Stimulated activated CD4-positive, alpha-beta T cell treated with anti-CD3 and anti-CD28 coated beads, Interleukin-12 subunit alpha, Interleukin-12 subunit beta, amount 100 ng/mL, for 48 hours (primary cell): Measurements from ENCODE around the gene VGLL4.
"Not testable (repeated sequence)": the region's sequence is repeated elsewhere in the genome, so short reads cannot be mapped to it uniquely, and the experiment has no call there.

Experiments used
- DNase-seq, 3 donors: peaks; one replicate each; pipeline ENCODE4 v3.0.0-alpha.2; 2020; ENCODE audit warnings: low read depth in 2 of 3, low spot score in 1 of 3

Gene VGLL4

DNA sequence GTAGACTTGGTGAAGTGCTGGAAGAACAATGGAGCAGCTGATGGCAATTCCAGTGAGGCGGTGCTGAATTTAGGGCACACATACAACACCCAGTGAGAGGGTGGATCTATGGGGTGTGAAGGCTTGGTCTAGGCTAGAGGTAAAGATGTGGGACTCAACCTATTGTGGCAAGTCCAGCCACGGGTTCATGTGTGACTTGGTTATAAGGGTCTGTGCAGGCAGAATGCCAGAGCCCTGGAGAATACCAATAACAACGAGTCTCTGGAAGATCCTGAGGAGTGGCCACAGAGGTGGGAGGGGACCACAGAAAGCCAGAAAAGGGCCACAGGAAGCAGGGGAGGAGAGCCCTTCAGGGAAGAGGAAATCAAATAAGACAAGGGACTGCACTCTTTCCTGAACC is 55.0 kb downstream of the VGLL4 start:
- no peak for DNase-seq

DNA sequence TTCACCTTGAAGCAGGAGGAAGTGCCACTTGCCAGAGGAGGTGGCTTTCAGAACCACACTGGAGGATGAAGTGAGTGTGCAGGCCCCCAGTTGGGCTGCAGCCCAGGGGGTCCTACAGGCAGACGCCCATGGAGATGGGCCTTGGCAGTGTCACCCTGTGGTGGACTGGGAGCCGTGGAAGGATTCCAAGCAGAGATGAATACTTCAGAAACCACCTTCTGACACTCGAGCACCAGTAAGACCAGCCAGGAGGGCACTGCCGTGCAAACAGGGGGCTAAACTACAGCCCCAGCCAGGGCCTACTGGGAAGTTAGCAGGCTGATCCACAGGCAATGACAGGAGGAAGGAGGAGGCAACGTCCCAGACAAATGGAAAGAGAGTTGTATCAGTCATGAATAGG is 55.4 kb downstream of the VGLL4 start:
- no peak for DNase-seq

DNA sequence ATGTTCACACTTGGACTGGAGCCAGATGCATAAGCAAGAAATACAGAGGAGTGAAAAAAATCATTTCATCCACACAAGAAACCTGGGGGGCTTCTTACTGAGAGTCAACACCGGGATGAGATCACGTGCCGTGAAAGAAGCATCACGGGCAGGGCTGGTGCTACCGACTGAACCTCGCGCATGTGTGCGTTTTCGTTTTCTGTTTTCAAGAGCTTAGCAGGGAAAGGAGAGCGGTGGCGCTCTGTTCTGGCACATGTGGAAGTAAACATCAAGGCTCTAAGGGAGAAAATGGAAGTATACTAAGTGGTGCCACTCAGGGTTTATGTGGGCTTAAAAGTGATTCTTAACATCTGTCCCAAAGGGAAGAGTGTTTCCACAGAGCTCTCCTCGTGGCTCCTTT is 55.9 kb downstream of the VGLL4 start:
- no peak for DNase-seq

DNA sequence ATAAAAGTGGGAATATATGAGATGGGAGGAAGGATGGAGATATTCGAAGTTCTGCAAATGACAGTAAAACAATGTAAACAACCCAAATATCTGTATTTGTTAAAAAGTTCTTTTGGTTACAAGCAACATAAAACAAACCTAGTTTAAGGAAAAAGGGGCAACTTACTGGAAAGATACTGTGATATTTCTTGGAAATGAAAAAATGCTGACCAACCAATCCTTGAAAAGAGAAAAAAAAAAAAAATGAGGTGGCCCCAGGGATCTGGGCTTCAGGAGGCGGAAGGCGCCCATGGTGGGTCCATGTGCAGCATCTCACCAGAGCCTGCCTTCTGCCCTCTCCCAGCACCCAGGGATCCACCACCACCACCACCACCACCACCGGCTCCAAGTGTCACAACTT is 59.1 kb downstream of the VGLL4 start:
- no peak for DNase-seq

DNA sequence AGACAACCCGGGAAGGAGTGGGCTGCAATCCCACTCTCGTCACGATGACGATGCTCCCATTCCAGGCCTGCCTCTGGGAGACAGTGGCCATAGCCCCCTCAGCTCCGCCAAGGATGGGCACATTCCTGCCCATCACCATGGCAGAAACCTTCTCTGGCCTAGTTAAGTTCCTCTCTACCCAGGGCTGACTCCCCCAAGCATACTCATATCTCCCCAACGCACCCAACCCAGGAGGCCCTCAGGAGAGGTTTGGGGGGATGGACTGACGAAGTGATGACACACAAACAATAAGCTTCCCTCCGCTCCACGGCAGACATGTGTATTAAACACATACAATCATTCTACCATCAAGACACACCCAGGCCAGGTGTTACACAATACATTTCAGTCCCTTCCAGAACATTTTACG is 60.1 kb downstream of the VGLL4 start:
- no peak for DNase-seq

DNA sequence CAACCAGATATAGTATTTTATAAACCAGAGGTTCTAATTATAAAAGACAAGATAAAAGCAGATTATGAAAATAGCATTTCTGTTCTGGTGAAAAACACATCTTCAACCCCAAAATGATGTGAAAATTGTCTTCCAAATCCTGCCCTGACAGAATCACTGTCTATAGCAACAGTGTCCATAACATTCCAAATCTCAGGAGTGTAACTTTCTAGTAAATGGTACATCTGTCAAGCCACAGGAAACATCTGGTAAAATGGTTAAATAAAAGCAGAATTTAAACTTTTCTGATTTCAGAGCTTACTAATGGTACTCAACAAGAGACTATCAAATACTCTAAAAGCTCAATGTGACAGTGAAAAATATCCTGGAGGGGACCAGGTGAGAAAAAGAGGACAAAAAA is 60.5 kb downstream of the VGLL4 start:
- no peak for DNase-seq

DNA sequence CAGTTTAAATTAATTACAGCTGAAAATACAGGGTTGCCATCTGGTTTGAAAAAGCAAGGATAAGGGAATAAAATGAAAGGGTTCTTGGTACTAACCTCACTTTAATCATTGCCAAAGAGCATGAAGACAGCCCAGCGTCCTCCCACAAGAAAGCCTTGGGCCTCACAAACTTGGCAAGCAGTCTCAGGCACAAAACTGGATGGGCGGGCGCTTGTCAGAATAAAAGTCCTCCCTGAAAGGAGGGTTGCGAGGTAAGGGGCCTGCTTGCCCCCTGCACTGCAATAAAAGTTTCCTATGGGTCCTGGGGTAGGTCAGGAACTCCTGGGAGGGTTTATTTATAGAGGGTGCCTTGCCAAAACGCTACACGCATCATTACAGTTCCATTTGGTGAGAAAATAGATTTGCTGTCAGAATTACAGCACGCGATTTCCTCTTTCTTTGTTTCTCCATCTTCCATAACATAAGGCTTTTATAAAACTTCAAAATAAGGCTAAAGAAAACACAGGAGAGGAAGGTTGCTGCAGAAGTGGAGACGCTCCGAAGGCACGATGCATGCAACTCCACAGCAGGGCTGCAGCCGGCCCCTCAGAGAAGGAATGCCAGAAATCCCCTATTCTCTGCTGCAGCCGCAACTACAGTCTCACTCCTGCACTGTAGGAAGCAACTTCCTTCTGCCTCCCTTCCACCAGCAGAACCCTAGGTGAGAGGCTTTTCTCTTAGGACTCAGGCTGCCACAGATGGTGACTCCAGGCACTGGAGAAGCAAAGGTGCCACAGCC is 61.3 kb downstream of the VGLL4 start:
- no peak for DNase-seq

DNA sequence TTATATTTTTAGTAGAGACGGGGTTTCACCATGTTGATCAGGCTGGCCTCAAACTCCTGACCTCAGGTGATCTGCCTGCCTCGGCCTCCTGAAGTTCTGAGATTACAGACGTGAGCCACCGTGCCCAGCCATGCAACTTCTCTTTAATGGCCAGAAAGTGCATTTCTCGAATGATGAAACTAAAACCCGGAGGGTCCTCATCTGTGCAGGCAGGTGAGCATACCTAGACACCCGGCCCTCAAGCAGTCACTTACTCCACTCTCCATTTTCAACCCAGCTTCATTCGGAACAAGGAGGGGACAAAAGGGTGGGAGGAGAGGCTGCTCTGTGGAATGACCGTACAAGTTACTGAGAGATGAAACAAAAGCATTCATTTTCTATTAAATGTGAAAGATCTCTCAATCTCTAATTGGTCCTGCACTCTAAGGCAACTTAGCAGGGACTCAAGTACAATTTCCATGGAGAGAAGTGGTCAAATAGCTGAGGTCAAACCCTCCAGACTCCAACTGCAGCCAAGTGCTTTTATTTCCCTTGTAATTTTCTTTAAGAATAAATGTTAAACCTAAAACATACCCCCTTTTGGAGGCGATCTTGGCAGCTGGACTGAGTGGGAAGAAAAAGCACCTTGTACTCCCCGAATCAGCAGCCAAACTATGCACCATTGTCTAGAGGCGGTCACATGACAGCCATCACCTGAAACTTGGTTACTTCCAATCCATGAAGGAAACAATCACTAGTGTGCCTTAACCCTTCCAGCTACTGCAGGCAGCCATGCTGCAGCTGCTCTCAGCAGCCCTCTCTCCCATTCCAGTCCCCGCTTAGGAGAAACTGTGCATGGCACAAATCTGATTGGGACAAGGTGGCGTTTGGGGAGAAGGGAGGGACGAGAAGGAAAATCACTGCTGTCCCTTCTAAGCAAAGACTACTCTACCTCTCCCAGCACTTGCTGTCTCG is 62.2 kb downstream of the VGLL4 start:
- no peak for DNase-seq

DNA sequence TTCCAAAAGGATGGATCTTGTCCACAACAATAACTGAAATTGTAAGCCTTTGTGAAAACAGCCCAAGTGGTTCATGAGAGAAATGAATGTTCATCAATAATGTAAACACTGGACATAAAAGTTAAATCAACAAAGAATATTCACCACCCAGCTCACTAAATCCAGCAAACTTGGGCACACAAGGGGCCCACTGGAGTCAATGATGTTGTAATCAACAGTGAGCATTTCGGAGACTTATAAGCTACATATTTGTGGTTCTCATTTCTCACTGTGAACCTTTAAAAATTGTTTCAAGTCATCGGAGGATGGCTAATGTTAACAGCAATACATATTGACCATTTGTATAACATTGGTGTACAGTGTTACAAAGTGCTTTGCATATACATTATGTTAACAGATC is 63.1 kb downstream of the VGLL4 start:
- DNase-seq, result no peak

DNA sequence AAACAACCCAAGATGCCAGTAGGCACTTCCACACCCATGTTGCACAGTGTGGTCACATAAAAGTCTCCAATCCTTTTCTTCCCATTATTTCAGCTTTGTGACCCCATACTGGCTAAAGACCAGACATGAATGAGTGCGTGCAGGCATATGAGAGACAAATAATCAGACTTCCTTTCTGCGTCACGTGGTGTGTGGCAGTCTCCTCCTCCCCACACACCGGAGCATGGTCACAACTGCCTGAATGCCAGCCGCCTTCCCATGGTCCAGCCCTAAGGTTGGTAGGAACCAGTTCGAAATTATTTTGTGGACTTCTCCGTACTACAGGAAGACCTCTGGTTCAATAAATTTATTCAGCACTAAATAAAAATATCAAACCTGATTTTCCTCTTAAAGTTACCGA is 65.5 kb downstream of the VGLL4 start:
- no peak for DNase-seq

DNA sequence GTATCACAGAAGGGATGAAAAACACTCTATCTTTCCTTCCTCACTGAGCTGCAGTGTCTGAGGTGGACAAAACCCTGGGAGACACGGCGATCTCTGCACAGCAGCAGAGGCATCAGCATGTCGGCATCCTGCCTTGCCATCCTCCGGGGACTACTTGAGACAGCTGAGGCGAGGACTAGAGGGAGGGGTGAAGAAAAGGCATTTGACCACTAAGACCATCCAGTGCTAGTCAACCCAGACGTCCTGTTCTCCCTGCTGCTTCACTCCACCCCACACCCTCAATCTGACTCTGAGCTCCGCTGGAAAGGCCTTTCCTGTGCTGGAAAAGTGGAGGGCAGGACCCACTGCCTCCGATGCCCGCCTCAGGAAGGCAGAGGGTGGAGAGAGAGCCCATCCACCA is 67.3 kb downstream of the VGLL4 start:
- no peak for DNase-seq

DNA sequence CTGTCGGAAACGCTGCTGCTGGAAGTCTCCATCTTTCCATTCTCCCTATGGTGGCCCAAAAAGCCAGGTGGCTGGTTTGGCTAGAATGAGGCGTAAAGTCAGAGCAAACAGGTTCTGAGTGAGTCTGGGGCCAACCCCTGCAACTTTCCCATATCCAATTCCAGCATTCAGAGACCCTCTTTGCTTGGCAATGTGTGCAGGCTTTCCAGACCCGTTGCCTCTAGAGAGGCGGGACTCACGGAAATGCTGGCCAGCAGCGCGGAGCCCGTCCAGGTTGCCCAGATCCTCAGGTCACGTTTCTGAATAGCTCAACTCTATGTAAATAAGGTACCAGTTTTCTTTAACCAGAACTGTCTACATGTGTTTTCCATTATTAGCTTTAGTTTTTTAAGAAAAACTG is 68.0 kb downstream of the VGLL4 start:
- no peak for DNase-seq

DNA sequence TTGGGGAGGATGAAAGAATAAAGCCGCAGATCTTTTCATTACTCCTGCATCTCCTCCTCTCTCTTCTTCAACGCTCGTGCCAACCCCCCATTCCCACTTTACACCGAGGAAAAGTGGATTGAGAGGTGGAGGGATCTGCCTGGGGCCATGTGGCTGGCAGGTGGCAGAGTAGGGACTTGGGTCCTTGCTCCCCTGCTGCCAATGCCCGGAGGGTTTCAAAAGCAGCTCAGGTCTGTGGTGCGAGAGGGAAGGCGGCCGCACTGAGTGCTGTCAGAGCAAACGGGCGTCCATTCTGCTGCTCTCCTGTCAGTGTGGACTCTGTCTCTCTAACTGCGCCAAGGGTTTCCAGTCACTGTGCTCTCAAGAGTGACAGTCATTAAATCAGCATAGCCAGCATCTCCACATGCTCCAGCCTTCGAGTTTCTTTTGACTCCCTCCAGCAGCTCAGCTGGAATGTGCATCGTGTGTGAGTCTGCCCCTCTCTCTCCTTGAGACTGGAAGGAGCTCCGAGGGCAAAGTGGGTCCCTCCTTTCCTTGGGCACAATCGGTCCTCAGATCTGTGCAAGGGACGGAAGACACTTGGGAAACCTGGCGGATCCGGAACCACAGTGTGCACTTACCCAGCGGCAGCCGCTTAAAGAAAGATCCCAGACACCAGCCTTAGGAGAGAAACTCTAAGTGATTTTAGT is 68.6 kb downstream of the VGLL4 start:
- no peak for DNase-seq

DNA sequence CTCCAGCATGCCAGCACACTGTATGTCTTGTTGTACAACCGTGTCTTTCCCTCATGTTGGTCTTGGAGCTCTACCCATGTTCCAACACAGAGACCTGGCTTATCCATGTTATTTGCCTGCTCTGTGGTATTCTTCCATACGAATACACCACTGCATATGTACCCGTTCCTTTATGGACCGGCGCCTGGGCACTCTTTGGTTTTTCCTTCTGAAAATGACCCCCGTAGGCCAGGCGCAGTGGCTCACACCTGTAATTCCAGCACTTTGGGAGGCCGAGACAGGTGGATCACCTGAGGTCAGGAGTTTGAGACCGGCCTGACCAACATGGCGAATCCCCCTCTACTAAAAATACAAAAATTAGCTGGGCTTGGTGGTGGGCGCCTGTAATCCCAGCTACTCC is 71.1 kb downstream of the VGLL4 start:
- DNase-seq, result not testable (repeated sequence)

DNA sequence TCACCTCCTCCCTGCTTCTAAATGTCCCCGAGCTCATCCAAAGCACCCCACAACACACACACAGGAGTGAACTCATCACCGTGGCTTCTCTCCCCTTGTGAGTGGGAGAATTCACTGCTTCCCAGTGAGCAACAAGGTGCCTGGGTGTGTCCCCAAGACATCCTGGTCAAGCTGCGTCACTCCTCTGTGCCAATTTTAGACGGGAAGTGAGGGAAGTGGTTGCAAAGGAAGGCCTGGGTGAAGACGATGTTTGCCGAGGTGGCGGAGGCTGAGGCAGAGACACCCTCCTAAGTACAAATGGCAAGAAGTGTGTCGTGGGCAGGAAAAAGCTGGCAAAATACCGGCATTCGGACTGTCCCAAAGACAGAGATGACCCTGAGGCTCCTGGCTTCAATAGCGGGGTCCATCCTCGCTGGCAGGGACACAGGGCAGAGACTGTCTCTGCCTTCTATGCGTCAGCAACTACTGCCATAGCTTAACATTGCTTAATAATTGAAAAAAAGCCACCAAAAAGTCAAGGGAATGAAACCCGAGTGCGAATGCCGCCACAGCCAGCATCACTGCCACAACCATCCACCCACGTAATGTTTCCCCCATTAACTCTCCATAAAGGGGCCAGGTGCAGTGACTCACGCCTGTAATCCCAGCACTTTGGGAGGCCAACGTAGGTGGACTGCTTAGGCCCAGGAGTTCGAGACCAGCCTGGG is 72.8 kb downstream of the VGLL4 start:
- no peak for DNase-seq

DNA sequence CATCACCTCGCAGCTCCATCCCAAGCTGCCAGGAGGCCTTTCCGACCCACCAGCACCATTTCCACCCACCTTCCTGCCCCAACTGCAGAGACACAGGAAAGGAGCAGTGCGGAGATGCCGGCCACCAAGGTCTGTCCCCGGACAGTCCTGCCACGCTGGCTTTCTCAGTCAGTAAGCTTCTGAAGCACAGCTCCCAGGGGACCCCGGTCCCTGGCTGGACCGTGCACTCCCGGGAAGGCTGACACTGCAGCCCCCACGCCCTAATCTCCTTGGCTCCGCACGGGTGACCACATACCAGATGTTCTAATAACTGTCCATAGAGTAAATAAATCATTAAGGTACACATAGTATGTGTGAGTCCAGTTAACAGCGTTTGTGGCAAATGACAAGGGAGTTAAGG is 73.5 kb downstream of the VGLL4 start:
- no peak for DNase-seq

DNA sequence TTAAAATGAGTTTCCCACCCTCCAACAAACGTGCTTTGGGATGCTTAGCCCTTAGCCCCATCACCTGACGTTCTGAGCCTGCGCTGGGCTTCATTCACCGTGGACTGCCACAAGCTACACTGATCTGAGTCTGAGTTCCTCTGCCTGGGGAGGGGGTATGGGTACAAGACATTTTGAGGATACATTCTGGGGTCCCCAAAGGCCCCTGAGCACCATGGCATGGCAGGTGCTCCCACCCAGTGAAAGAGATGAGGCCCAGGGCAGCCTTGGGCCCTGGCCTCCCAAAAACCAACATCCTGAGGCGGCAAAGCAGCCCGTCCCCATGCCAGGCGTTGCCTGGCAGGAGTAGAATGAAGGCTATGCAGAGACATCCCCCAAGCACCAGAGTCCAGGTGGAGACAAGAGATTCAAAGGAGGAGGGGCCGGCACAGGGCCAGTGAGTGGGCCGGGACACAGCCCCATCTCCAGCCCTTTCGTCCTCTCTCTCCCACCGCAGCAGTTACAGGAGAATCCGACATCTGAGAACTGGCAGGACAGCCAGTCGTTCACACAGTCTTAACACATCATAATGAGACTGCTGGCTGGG is 74.5 kb downstream of the VGLL4 start:
- DNase-seq, result no peak

DNA sequence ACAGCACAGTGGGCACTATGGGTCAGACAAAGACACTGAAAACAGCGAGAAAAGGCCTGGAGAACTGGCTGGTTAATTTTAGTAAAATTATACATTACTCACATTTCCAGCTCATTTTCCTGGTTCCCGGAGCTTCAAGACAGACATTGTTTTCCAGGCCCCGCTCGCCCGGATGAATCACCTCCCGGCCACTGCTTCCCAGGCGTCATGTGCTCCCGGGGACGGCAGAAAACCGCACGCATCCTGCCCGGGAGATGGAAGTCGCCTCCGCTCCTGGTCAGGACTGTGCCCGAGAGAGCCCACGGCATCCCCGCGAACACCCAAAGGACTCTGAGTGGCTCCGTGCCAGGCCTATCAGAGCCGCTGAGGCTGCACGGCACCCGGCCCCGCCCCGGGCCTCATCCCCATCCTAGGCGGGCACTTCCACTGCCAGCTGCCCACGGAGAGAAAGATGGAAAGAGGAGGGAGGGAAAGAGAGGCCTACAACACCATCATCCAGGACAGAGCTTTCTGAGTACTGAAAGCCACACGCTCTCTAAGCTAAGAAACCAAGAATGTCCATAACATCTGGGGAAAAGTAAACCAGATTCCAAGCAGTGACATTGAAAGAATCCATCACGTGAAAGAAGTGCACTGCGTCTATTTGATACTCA is 75.1 kb downstream of the VGLL4 start:
- DNase-seq, result no peak

DNA sequence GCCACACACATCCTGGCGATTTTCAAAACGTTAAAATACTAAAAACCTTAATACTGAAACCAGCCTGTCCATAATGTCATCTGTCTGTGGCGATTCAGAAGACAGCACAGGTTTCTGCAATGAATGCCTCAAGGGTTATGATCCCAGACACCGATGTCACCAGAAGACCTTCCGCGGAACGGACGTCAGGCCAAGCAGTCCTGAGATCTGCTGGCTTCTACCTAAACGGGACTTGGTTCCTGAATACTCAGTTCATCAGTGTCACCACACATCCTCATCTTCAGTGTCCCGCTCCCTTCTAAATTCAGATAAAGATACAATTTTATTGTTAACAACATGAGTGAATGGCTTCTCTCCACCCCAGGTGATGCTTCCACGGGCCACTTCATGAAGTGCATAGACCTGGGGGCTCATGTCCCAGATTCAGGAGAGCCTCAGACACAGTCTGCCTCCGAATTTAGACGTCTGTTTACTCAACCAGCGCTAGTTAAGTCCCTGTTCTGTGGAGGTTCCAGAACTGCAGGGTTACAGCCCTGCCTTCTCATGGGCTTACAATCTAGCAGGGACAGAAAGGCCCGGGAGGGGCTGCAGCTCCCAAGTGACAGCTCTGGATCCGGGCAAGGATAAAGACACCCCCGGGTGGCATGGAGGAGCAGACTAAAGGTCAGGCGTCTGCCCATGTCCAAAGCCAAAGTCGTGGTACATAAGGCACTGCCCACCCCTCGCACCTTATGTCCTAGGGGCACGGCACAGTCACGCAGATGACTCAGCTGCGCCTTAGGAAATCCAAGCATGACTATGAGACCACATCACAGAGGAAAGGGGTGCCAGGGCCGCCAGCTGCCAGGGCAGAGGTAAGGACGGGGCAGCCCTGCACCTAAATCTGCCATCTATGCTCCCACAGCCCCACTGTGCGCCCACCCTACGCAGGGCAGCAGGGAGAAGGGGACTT is 75.9 kb downstream of the VGLL4 start:
- DNase-seq, result no peak
